B cell (primary cell): ENCODE measurements around the gene TJAP1. TPM values are rescaled to one million over a fixed set of nuclear protein-coding genes. Genes with fewer than 3 reads are reported as not detected.
"Not testable (repeated sequence)": the region's sequence is repeated elsewhere in the genome, so short reads cannot be mapped to it uniquely, and the experiment has no call there.

ENCODE experiments used
- ATAC-seq: fragments of 200-7000 bp; cut with Tn5 transposase; one replicate; pipeline ENCODE4 v1.10.0; 2021; ENCODE audit warnings: low read depth, mild to moderate bottlenecking, moderate number of reproducible peaks, moderate library complexity
- CTCF ChIA-PET: fragments of 350-600 bp; sonication (Branson Sonifier 250); formaldehyde crosslinking; loops from one replicate; lab custom pipeline; 2021; ENCODE audit warnings: antibody characterized with exemption, inconsistent platforms; lab: Charles Lee
- POLR2A ChIA-PET: fragments of 350-600 bp; sonication (Branson Sonifier 250); formaldehyde crosslinking; loops from one replicate; lab custom pipeline; 2021; ENCODE audit warnings: antibody characterized with exemption; lab: Charles Lee
- DNase-seq: peaks from one replicate; pipeline ENCODE4 v3.0.0; 2013
- H2AFZ ChIP-seq: 2 replicates; pipeline ENCODE4 v1.6.1; 2012; ENCODE audit warnings: mild to moderate bottlenecking, low read depth, low read length; ENCODE audit not compliant: insufficient read depth, poor library complexity, severe bottlenecking
- H3K27ac ChIP-seq, 2 donors: 1 replicate in 1 of 2; 2 replicates in 1 of 2; pipeline ENCODE4 v1.5.1; 2012 to 2013; ENCODE audit warnings: low read length in 2 of 2, mild to moderate bottlenecking in 2 of 2, moderate library complexity in 1 of 2
- H3K27me3 ChIP-seq, 4 experiments: fragments of 200-600 bp in 1 of 4; sonication (generic) in 1 of 4; replicated peaks in 1 of 4; 1 replicate in 2 of 4; 2 replicates in 2 of 4; pipeline versions ENCODE4 v1.6.1 to v1.7.0; 2013 to 2016; ENCODE audit warnings: low read length in 3 of 4, mild to moderate bottlenecking in 2 of 4, mixed read lengths in 1 of 4, moderate library complexity in 1 of 4; ENCODE audit not compliant: insufficient read depth in 4 of 4, control insufficient read depth in 3 of 4; ENCODE audit errors: control extremely low read depth in 1 of 4
- H3K36me3 ChIP-seq, 2 experiments: replicated peaks in 1 of 2; 1 replicate in 1 of 2; 2 replicates in 1 of 2; pipeline versions ENCODE4 v1.6.1 to v1.7.1; 2013; ENCODE audit warnings: low read length in 1 of 2; ENCODE audit not compliant: insufficient read depth in 2 of 2, control insufficient read depth in 1 of 2; ENCODE audit errors: control extremely low read depth in 1 of 2, extremely low read depth in 1 of 2
- H3K4me1 ChIP-seq, 2 donors: fragments of 200-600 bp in 1 of 2; sonication (generic) in 1 of 2; 1 replicate in 1 of 2; 2 replicates in 1 of 2; pipeline versions ENCODE4 v1.5.1 to v1.6.1; 2013 to 2017; ENCODE audit warnings: low read length in 2 of 2; ENCODE audit not compliant: control insufficient read depth in 2 of 2, insufficient read depth in 2 of 2
- H3K4me2 ChIP-seq: replicated peaks from 2 replicates; pipeline ENCODE3; 2012; ENCODE audit warnings: mild to moderate bottlenecking, low read depth, low read length; ENCODE audit not compliant: poor library complexity, severe bottlenecking
- H3K4me3 ChIP-seq, 5 experiments: fragments of 200-600 bp in 1 of 5; sonication (generic) in 1 of 5; 1 replicate in 3 of 5; 2 replicates in 2 of 5; pipeline versions ENCODE4 v1.5.1 to v1.7.0; 2011 to 2016; ENCODE audit warnings: low read length in 4 of 5, mild to moderate bottlenecking in 4 of 5, low read depth in 2 of 5, control low read depth in 1 of 5, moderate library complexity in 1 of 5; ENCODE audit not compliant: insufficient read depth in 1 of 5; ENCODE audit errors: control extremely low read depth in 1 of 5, extremely low read depth in 1 of 5
- H3K79me2 ChIP-seq: fragments of 200-600 bp; sonication (generic); one replicate; pipeline ENCODE4 v1.6.0; 2016; ENCODE audit warnings: low read length; ENCODE audit not compliant: control insufficient read depth, insufficient read depth
- H3K9ac ChIP-seq: fragments of 200-600 bp; sonication (generic); 2 replicates; pipeline ENCODE4 v1.6.1; 2017; ENCODE audit warnings: mild to moderate bottlenecking, low read length, moderate library complexity
- H3K9me3 ChIP-seq, 3 donors: one replicate each; pipeline versions ENCODE4 v1.6.1 to v1.7.1; 2013; ENCODE audit warnings: low read length in 2 of 3; ENCODE audit not compliant: control insufficient read depth in 2 of 3, insufficient read depth in 1 of 3; ENCODE audit errors: control extremely low read depth in 1 of 3
- H4K20me1 ChIP-seq: 2 replicates; pipeline ENCODE4 v1.6.0; 2012; ENCODE audit warnings: mild to moderate bottlenecking, low read length; ENCODE audit not compliant: insufficient read depth, control insufficient read depth, poor library complexity, severe bottlenecking
- H3K27ac Mint-ChIP-seq: one replicate; pipeline ENCODE4 v1.8.0; 2021; ENCODE audit warnings: mixed read lengths
- H3K27me3 Mint-ChIP-seq: one replicate; pipeline ENCODE4 v1.8.0; 2021; ENCODE audit warnings: mixed read lengths
- H3K4me1 Mint-ChIP-seq: one replicate; pipeline ENCODE4 v1.8.0; 2021; ENCODE audit warnings: mixed read lengths
- H3K4me3 Mint-ChIP-seq: one replicate; pipeline ENCODE4 v1.8.0; 2021; ENCODE audit warnings: mixed read lengths
- H3K9me3 Mint-ChIP-seq: one replicate; pipeline ENCODE4 v1.8.0; 2022; ENCODE audit warnings: mixed read lengths; ENCODE audit not compliant: insufficient read depth
- EZH2 ChIP-seq: IDR thresholded peaks from 2 replicates; pipeline ENCODE4 v1.6.1; 2012; ENCODE audit warnings: borderline replicate concordance, low read depth, mild to moderate bottlenecking, moderate library complexity, low read length; ENCODE audit not compliant: insufficient read depth, poor library complexity, severe bottlenecking
- WGBS: methylation state at CpG from one replicate; pipeline ENCODE4 v1.1.5; 2013; ENCODE audit warnings: missing lambda C conversion rate; ENCODE audit not compliant: insufficient coverage; 5-methylcytosine and 5-hydroxymethylcytosine counted together
- intact Hi-C: fragments of 100-400 bp; cut with micrococcal nuclease; formaldehyde crosslinking; loops from one replicate; pipeline ENCODE4 v1.10.0; 2022
- polyA plus RNA-seq: library from polyadenylated mRNA; depleted of rRNA; stranded (reverse); fragments of >200 nt; gene quantifications from 2 replicates; pipeline ENCODE4 v1.2.3, GENCODE V29; 2012
- total RNA-seq, 2 donors: library from RNA; stranded (reverse); fragments of 120-200 nt in 1 of 2; gene quantifications; 1 replicate in 1 of 2; 2 replicates in 1 of 2; pipeline versions ENCODE4 v1.2.3 to v1.2.4, GENCODE V29; 2013 to 2022
- TF ChIP-seq, protein P1 (sequence below): fragments of 200-600 bp; IDR thresholded peaks from one replicate; pipeline ENCODE4 v1.8.0; 2022; ENCODE audit warnings: antibody characterized with exemption, mild to moderate bottlenecking

The TJAP1 gene
- total and polyA plus RNA-seq, 2 donors (not counting 1 experiment from before 2014, with no cell fraction given) = 59.1 to 70.7 TPM

DNA sequence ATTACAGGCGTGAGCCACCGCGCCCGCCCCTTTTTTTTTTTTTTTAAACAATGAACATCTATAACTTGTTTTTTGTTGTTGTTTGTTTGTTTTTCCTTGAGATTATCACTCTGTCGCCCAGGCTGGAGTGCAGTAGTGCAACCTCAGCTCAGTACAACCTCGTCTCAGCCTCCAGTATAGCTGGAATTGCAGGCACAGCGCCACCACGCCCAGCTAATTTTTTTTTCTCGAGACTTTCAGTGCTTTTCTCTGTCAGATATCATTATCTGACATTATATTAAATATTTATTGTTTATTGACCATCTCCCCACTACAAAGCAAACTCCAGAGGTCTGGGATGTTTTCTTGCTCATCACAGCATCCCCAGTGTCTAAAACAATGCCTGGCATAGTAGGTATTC lies 19.7 kb upstream of the TJAP1 start:
- H3K27me3 Mint-ChIP-seq = peaks cover 3% of the 10 kb centered on the region
- H3K9ac ChIP-seq = no peak overlapping the region
- no peak for DNase-seq
- H4K20me1 ChIP-seq = no peaks in the 10 kb centered on the region
- WGBS = no CpG with 5 or more reads among the region's 9 CpGs
- ATAC-seq = no peak
- H3K4me2 ChIP-seq = no peak overlapping the region
- intact Hi-C loops = loop anchor here (5.0 kb wide), 1 partner anchor 190 kb away; no protein-coding TSS in a partner anchor
- H3K9me3 ChIP-seq = peaks cover 0 to 2% (median 0%) of the 10 kb centered on the region in 3 donors
- peaks cover 7 to 12% of the 10 kb centered on the region in 2 donors for H3K4me1 ChIP-seq
- peaks cover 14% of the 10 kb centered on the region for H3K4me1 Mint-ChIP-seq
- no peak overlapping the region for H2AFZ ChIP-seq
- H3K27me3 ChIP-seq = peaks cover 0 to 4% (median 2%) of the 10 kb centered on the region in 4 experiments
- no peaks in the 10 kb centered on the region for H3K9me3 Mint-ChIP-seq
- H3K27ac ChIP-seq = no peak overlapping the region
- POLR2A ChIA-PET = interaction anchor here (0.6 kb wide), 1 partner anchor 140 kb away, joined by 4 read pairs; no protein-coding TSS in a partner anchor
- no peaks in the 10 kb centered on the region for H3K36me3 ChIP-seq
- no peaks in the 10 kb centered on the region for H3K79me2 ChIP-seq
- H3K4me3 Mint-ChIP-seq = no peak overlapping the region
- CTCF ChIA-PET = interaction anchor here (0.7 to 1.4 kb wide), 4 partner anchors 18 to 520 kb away, joined by 4 to 7 read pairs (median 4); partner anchors contain the start of gene ABCC10
- H3K4me3 ChIP-seq = no peak overlapping the region
- no peak overlapping the region for H3K27ac Mint-ChIP-seq
- TF ChIP-seq EZH2 = no peak
- TF ChIP-seq, protein P1, sequence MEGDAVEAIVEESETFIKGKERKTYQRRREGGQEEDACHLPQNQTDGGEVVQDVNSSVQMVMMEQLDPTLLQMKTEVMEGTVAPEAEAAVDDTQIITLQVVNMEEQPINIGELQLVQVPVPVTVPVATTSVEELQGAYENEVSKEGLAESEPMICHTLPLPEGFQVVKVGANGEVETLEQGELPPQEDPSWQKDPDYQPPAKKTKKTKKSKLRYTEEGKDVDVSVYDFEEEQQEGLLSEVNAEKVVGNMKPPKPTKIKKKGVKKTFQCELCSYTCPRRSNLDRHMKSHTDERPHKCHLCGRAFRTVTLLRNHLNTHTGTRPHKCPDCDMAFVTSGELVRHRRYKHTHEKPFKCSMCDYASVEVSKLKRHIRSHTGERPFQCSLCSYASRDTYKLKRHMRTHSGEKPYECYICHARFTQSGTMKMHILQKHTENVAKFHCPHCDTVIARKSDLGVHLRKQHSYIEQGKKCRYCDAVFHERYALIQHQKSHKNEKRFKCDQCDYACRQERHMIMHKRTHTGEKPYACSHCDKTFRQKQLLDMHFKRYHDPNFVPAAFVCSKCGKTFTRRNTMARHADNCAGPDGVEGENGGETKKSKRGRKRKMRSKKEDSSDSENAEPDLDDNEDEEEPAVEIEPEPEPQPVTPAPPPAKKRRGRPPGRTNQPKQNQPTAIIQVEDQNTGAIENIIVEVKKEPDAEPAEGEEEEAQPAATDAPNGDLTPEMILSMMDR = no peak

DNA sequence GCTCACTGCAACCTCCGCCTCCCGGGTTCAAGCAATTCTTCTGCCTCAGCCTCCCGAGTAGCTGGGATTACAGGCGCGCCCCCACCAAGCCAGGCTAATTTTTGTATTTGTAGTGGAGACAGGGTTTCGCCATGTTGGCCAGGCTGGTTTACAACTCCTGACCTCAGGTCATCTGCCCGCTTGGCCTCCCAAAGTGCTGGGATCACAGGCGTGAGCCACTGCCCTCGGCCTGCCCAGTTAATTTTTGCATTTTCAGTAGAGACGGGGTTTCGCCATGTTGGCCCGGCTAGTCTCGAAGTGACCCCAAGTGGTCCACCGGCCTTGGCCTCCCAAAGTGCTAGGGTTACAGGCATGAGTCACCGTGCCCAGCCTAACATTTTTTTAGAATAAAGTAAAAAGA lies 19.2 kb upstream of the TJAP1 start:
- not testable (repeated sequence) for H3K9ac ChIP-seq

More for the DNA sequence above, 19.2 kb upstream of the TJAP1 start:
- H3K27ac Mint-ChIP-seq, H3K36me3 ChIP-seq, H2AFZ ChIP-seq, H3K4me3 Mint-ChIP-seq, H3K9me3 ChIP-seq, H3K4me2 ChIP-seq, H3K79me2 ChIP-seq, H3K27me3 Mint-ChIP-seq, H4K20me1 ChIP-seq, DNase-seq, H3K4me3 ChIP-seq, H3K9me3 Mint-ChIP-seq, H3K27ac ChIP-seq, ATAC-seq, H3K27me3 ChIP-seq: not testable (repeated sequence)
- peaks cover 7 to 12% of the 10 kb centered on the region in 2 donors for H3K4me1 ChIP-seq
- intact Hi-C loops = loop anchor here (5.0 kb wide), 1 partner anchor 191 kb away; no protein-coding TSS in a partner anchor
- H3K4me1 Mint-ChIP-seq = peaks cover 14% of the 10 kb centered on the region
- POLR2A ChIA-PET = interaction anchor here (0.7 to 0.8 kb wide), 2 partner anchors 19 to 227 kb away, joined by 3 read pairs; partner anchors contain the start of gene TJAP1
- CTCF ChIA-PET = interaction anchor here (0.7 kb wide), 1 partner anchor 521 kb away, joined by 4 read pairs; no protein-coding TSS in a partner anchor
- 97% methylated on average over 14 of the region's 15 CpGs for WGBS
